NT2/D1 (cell line): ENCODE results near the gene KCNH1.

Source experiments
- SUZ12 ChIP-seq: IDR thresholded peaks from 2 replicates; pipeline ENCODE4 v1.6.1; 2011; ENCODE audit not compliant: insufficient read length, insufficient read depth; ENCODE audit errors: extremely low read depth
- ZNF274 ChIP-seq: IDR thresholded peaks from 2 replicates; pipeline ENCODE4 v1.6.1; 2011; ENCODE audit warnings: mild to moderate bottlenecking, low read depth, low read length

- TF ChIP-seq SUZ12 = no peak
- no peak for TF ChIP-seq ZNF274
Measured at GRCh38 chr1:210828996-210829596, 304.9 kb downstream of the KCNH1 start.
